Neutrophil (primary cell): Measurements from ENCODE around the gene LIPJ.

Experiments used
- H3K27ac ChIP-seq: fragments of 200-600 bp; sonication (generic); 2 replicates; pipeline ENCODE4 v1.5.1; 2016; ENCODE audit warnings: mild to moderate bottlenecking, moderate library complexity
- H3K27me3 ChIP-seq: fragments of 200-600 bp; sonication (generic); 2 replicates; pipeline ENCODE4 v1.6.0; 2016; ENCODE audit warnings: mild to moderate bottlenecking
- H3K36me3 ChIP-seq: fragments of 200-600 bp; sonication (generic); 2 replicates; pipeline ENCODE4 v1.5.1; 2017
- H3K4me1 ChIP-seq, 2 experiments: fragments of 200-600 bp in 1 of 2; sonication (generic) in 1 of 2; 1 replicate in 1 of 2; 2 replicates in 1 of 2; pipeline versions ENCODE4 v1.5.1 to v1.6.1; 2013 to 2016; ENCODE audit warnings: low read depth in 1 of 2, low read length in 1 of 2, mild to moderate bottlenecking in 1 of 2, moderate library complexity in 1 of 2; ENCODE audit not compliant: control insufficient read depth in 1 of 2, insufficient read depth in 1 of 2
- H3K4me3 ChIP-seq, 2 experiments: fragments of 200-600 bp in 1 of 2; sonication (generic) in 1 of 2; 1 replicate in 1 of 2; 2 replicates in 1 of 2; pipeline ENCODE4 v1.5.1; 2013 to 2016; ENCODE audit warnings: low read depth in 1 of 2, low read length in 1 of 2, mild to moderate bottlenecking in 1 of 2, moderate library complexity in 1 of 2
- H3K9me3 ChIP-seq: fragments of 200-600 bp; sonication (generic); 2 replicates; pipeline ENCODE4 v1.5.1; 2016
- CTCF ChIP-seq: fragments of 200-600 bp; sonication (generic); IDR thresholded peaks from 2 replicates; pipeline ENCODE4 v1.5.1; 2016; ENCODE audit warnings: antibody characterized with exemption

LIPJ gene

GRCh38 chr10:88616250-88616977 lies 29.9 kb downstream of the LIPJ start:
- no peaks in the 10 kb centered on the region for H3K36me3 ChIP-seq
- no peaks in the 10 kb centered on the region for H3K27me3 ChIP-seq
- TF ChIP-seq CTCF = no peak

GRCh38 chr10:88617772-88618300 lies 31.3 kb downstream of the LIPJ start:
- Histone ChIP-seq H3K4me3 (no peak overlapping the region), H3K27me3 (no peaks in the 10 kb centered on the region), H3K4me1 (no peaks in the 10 kb centered on the region), H3K9me3 (no peaks in the 10 kb centered on the region), H3K36me3 (no peaks in the 10 kb centered on the region), H3K27ac (no peak overlapping the region)
- TF ChIP-seq CTCF = no peak

More at GRCh38 chr10:88616250-88616977, 29.9 kb downstream of the LIPJ start:
- Histone ChIP-seq H3K4me3 (no peak overlapping the region), H3K4me1 (no peaks in the 10 kb centered on the region), H3K9me3 (no peaks in the 10 kb centered on the region), H3K27ac (no peak overlapping the region)

- TF ChIP-seq CTCF = no peak
- Histone ChIP-seq H3K27me3 (no peaks in the 10 kb centered on the region), H3K4me1 (no peaks in the 10 kb centered on the region), H3K4me3 (no peak overlapping the region), H3K27ac (no peak overlapping the region), H3K36me3 (no peaks in the 10 kb centered on the region), H3K9me3 (no peaks in the 10 kb centered on the region)
These were observed 31.9 kb downstream of the LIPJ start for GRCh38 chr10:88618496-88618895.

- Histone ChIP-seq H3K27me3 (no peaks in the 10 kb centered on the region), H3K36me3 (no peaks in the 10 kb centered on the region), H3K9me3 (no peaks in the 10 kb centered on the region), H3K4me3 (no peak overlapping the region), H3K27ac (no peak overlapping the region), H3K4me1 (no peaks in the 10 kb centered on the region)
- no peak for TF ChIP-seq CTCF
These were observed 33.9 kb downstream of the LIPJ start for GRCh38 chr10:88620441-88620840.

GRCh38 chr10:88623835-88624234 lies 37.3 kb downstream of the LIPJ start:
- no peak for TF ChIP-seq CTCF

More at GRCh38 chr10:88623835-88624234, 37.3 kb downstream of the LIPJ start:
- Histone ChIP-seq H3K4me3 (no peak overlapping the region), H3K36me3 (no peaks in the 10 kb centered on the region), H3K9me3 (no peaks in the 10 kb centered on the region), H3K27me3 (no peaks in the 10 kb centered on the region), H3K4me1 (no peaks in the 10 kb centered on the region), H3K27ac (no peak overlapping the region)
